ENCODE results near the gene VPS29. TPM values are rescaled to one million over a fixed set of nuclear protein-coding genes. Genes with fewer than 3 reads are reported as not detected.

VPS29 gene
- total and polyA plus RNA-seq, 9 of the 15 experiments (the other 6 are each of a cell fraction or from before 2014, with no cell fraction given): 85.8 to 638 (median 272) TPM

DNA sequence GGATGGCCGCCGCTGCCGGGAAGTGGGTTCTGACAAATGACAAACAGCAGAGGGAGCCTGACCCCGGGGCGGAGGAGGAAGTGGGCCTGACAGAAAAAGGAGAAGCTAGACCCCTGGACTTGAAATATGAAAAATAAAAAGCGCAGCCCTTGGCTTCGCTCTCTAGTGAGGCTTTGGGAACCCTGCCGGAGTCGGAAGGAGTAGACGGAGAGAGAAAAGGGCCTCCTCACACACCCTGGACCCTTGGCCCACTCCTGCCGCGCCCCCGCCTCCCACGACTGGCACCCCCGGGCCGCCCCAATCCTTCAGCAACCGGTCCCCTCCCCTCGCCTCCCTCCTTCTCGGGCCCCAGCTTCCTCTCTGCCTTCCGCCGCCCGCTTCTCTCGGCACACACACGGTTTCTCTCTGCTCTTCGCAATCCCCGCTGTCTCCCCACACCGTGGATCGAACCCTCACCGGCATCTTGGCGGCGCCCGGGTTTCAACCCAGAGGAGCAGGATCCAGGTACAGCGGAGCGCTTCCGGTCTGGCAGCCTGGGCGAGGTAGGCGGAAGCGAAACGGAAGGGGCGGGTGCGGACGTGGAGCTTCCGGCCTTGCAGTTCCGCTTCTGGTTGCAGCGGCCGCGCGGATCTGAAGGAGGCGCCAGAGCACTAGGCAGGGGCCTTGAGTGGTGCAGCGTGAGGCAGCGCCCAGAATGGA is 52.0 kb downstream of the VPS29 start, which contains the start of gene ARPC3 (continued):
- TF ChIP-seq, protein P1, sequence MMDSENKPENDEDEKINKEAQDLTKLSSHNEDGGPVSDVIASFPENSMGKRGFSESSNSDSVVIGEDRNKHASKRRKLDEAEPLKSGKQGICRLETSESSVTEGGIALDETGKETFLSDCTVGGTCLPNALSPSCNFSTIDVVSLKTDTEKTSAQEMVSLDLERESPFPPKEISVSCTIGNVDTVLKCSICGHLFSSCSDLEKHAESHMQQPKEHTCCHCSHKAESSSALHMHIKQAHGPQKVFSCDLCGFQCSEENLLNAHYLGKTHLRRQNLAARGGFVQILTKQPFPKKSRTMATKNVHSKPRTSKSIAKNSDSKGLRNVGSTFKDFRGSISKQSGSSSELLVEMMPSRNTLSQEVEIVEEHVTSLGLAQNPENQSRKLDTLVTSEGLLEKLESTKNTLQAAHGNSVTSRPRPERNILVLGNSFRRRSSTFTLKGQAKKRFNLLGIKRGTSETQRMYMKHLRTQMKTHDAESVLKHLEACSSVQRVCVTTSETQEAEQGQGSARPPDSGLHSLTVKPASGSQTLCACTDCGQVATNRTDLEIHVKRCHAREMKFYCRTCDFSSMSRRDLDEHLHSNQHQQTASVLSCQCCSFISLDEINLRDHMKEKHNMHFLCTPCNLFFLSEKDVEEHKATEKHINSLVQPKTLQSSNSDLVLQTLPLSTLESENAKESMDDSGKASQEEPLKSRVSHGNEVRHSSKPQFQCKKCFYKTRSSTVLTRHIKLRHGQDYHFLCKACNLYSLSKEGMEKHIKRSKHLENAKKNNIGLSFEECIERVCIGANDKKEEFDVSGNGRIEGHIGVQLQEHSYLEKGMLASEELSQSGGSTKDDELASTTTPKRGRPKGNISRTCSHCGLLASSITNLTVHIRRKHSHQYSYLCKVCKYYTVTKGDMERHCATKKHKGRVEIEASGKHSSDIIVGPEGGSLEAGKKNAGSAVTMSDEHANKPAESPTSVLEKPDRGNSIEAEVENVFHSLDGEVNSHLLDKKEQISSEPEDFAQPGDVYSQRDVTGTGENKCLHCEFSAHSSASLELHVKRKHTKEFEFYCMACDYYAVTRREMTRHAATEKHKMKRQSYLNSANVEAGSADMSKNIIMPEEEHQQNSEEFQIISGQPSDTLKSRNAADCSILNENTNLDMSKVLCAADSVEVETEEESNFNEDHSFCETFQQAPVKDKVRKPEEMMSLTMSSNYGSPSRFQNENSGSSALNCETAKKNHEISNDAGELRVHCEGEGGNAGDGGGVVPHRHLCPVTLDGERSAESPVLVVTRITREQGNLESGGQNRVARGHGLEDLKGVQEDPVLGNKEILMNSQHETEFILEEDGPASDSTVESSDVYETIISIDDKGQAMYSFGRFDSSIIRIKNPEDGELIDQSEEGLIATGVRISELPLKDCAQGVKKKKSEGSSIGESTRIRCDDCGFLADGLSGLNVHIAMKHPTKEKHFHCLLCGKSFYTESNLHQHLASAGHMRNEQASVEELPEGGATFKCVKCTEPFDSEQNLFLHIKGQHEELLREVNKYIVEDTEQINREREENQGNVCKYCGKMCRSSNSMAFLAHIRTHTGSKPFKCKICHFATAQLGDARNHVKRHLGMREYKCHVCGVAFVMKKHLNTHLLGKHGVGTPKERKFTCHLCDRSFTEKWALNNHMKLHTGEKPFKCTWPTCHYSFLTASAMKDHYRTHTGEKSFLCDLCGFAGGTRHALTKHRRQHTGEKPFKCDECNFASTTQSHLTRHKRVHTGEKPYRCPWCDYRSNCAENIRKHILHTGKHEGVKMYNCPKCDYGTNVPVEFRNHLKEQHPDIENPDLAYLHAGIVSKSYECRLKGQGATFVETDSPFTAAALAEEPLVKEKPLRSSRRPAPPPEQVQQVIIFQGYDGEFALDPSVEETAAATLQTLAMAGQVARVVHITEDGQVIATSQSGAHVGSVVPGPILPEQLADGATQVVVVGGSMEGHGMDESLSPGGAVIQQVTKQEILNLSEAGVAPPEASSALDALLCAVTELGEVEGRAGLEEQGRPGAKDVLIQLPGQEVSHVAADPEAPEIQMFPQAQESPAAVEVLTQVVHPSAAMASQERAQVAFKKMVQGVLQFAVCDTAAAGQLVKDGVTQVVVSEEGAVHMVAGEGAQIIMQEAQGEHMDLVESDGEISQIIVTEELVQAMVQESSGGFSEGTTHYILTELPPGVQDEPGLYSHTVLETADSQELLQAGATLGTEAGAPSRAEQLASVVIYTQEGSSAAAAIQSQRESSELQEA (IDR thresholded peaks at IDR 0.05; ENCODE audit: low read depth): no peak
- TF ChIP-seq U2AF2 (optimal IDR thresholded peaks at IDR 0.05; ENCODE audit: low read depth, low read length) (no peak), FUS (optimal IDR thresholded peaks at IDR 0.05; ENCODE audit: low read depth, low read length) (no peak), PRMT5 (CRISPR knock-in tag; IDR thresholded peaks at IDR 0.05) (peak; percentile 59; the same call in 1 of the 2 replicates), ETV1 (tag; conservative IDR thresholded peaks at IDR 0.05; ENCODE audit: low read depth) (peak; percentile 96), LCOR (CRISPR knock-in tag; IDR thresholded peaks at IDR 0.05) (0 out of 2 replicates have a peak, but pooled peaks have one; percentile 28), ZC3H11A (IDR thresholded peaks at IDR 0.05; ENCODE audit: low read depth, low read length) (0 out of 2 replicates have a peak, but pooled peaks have one; percentile 67), GATAD2B (IDR thresholded peaks at IDR 0.05; ENCODE audit: borderline replicate concordance) (peak; percentile 85), SAFB (IDR thresholded peaks at IDR 0.05; ENCODE audit: borderline replicate concordance, low read depth, low read length) (no peak), ZNF384 (IDR thresholded peaks at IDR 0.05; ENCODE audit: low read depth, low read length) (peak; percentile 59), HDAC1 (IDR thresholded peaks at IDR 0.05) (peak; percentile 35 to 96; a peak in 2 of 4 replicates), SRSF7 (optimal IDR thresholded peaks at IDR 0.05; ENCODE audit: low read depth, low read length) (no peak)
- TF ChIP-seq, protein P2, sequence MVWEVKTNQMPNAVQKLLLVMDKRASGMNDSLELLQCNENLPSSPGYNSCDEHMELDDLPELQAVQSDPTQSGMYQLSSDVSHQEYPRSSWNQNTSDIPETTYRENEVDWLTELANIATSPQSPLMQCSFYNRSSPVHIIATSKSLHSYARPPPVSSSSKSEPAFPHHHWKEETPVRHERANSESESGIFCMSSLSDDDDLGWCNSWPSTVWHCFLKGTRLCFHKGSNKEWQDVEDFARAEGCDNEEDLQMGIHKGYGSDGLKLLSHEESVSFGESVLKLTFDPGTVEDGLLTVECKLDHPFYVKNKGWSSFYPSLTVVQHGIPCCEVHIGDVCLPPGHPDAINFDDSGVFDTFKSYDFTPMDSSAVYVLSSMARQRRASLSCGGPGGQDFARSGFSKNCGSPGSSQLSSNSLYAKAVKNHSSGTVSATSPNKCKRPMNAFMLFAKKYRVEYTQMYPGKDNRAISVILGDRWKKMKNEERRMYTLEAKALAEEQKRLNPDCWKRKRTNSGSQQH (CRISPR knock-in tag; IDR thresholded peaks at IDR 0.05): peak; percentile 75; the same call in 1 of the 2 replicates

All from K562 (cell line).